GM19023 (cell line): ENCODE measurements around the gene NTNG1.

Source experiments
- ATAC-seq: cut with Tn5 transposase; IDR thresholded peaks from one replicate; pipeline ENCODE4 v1.9.1; 2021; ENCODE audit warnings: mild to moderate bottlenecking, moderate library complexity; ENCODE audit not compliant: unreplicated experiment

Gene NTNG1

GRCh38 chr1:107443860-107444259, 303.0 kb downstream of the NTNG1 start:
- ATAC-seq: no peak

DNA sequence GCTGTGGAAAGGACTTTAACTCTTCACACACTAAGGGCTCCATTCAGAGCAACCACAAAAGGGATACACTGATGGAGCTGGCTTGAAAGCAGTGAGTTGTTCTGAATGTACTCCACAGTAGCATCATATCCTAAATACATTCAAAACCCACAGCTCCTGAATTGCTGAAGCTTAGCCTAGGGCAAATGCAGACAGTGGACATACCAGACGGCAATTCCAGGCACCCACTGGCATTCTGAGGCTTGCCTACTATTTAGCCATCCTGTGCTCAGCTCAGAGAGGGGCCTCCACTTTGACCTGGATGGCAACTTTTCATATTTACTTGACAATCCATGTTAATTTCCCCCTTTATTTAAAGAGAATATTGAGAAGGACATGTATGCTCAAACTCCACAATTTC, 303.5 kb downstream of the NTNG1 start:
- ATAC-seq: no peak

- ATAC-seq: no peak
Measured at GRCh38 chr1:107449326-107449725, 308.5 kb downstream of the NTNG1 start.

- peak; percentile 77 for ATAC-seq
Measured at GRCh38 chr1:107450899-107451664, 310.2 kb downstream of the NTNG1 start.

DNA sequence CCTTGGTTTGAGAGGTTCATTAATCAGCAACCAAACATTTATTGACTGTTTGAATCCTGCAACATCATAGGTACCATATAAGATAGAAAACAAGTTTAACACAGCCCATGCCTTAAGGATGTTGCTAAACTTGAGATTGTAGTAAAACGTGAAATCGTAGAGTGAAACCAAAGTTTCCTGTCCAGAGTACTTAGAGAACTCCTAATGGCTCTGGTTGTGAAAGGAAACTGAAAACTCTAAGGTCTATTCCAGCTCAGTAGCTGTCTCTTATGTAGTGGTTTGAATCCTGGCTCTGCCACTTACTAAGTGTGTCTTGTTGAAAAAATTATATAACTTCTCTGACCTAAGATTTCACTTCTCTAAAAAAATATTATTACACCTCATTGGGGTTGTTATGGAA, 310.9 kb downstream of the NTNG1 start:
- ATAC-seq: peak; percentile 49

- no peak for ATAC-seq
Measured at GRCh38 chr1:107454791-107455190, 314.0 kb downstream of the NTNG1 start.

GRCh38 chr1:107457989-107458388, 317.1 kb downstream of the NTNG1 start:
- ATAC-seq: no peak

- ATAC-seq: peak; percentile 64
Measured at GRCh38 chr1:107459204-107459904, 318.5 kb downstream of the NTNG1 start.

DNA sequence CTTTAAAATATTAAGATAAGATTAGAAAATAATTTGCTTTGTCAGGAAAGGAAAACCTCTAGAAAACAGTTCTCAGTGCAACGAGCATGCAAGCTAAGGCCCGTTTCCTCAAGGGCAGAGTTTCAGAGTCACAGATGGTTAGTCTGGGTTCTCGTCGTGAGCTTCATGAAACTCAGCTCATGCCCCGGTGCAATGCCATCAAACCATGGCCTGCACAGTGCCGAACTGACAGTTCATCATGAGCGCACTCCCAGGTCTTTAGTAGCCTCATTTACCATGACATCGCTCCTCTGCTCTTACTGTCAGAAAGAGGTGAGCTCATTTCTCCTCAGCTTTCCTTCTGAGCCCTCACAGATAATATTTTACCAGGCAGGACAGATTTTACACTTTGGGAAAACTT, 319.2 kb downstream of the NTNG1 start:
- peak; percentile 77 for ATAC-seq

DNA sequence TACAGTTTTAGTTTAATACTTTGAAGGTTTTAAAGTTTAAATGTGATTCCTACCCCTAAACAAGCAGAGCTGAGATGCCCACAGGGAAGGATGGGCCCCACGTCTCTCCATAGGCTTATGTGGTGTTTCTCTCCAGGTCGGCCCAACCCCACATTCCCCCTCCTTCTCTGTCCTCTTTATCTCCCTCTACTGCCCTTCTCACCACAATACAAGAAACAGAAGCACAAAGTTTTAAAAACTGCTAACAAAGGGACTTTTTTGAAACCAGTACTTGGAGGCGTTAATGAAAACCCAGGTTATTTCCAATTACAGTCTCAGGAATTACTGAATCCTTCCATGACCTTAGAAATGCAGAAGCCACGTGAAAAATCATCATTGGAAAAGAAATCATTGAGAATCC, 324.0 kb downstream of the NTNG1 start:
- no peak for ATAC-seq

- ATAC-seq: no peak
Measured at GRCh38 chr1:107467286-107467685, 326.4 kb downstream of the NTNG1 start.

DNA sequence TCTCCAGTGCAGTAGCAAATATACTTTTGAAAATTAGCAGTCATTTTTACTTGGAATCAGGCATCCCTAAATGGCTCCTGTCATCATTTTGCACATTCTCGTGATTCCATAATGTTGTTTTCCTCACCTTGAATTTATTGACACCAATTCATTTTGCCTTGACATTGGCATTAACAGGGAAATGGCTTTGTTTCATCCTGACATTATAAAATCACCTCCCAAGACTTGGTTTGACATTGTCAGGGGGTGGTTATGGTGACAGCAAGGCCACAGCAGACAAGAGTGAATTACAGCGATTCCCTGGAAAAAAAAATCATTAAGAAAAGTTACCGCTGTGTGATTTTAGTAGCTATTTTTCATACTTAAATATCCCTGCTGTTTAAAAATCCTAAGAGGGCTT, 327.0 kb downstream of the NTNG1 start:
- no peak for ATAC-seq

- peak; percentile 39 for ATAC-seq
Measured at GRCh38 chr1:107473065-107473464, 332.2 kb downstream of the NTNG1 start.

- peak; percentile 73 for ATAC-seq
Measured at GRCh38 chr1:107474877-107475612, 334.2 kb downstream of the NTNG1 start.

DNA sequence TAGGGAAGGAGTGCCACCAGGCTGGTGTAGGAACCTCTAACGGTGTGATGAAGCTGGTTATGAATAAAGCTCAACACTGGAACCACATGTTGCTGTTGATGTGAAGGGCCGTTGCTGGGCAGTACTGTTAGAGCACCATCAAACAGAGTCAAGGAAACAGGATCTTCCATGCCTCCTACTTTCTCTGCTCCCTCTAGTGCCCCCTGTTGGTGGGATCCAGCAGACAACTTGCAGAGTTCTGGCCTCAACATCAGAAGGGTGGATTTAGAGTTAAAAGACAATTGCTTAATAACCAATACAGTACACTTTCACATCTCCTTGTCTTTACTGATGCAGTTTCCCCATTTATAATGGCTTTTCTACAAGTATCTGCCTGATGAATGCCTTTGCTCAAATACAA, 336.4 kb downstream of the NTNG1 start:
- no peak for ATAC-seq

GRCh38 chr1:107479865-107480350, 339.1 kb downstream of the NTNG1 start:
- no peak for ATAC-seq

GRCh38 chr1:107480548-107481415, 339.9 kb downstream of the NTNG1 start:
- peak; percentile 89 for ATAC-seq

DNA sequence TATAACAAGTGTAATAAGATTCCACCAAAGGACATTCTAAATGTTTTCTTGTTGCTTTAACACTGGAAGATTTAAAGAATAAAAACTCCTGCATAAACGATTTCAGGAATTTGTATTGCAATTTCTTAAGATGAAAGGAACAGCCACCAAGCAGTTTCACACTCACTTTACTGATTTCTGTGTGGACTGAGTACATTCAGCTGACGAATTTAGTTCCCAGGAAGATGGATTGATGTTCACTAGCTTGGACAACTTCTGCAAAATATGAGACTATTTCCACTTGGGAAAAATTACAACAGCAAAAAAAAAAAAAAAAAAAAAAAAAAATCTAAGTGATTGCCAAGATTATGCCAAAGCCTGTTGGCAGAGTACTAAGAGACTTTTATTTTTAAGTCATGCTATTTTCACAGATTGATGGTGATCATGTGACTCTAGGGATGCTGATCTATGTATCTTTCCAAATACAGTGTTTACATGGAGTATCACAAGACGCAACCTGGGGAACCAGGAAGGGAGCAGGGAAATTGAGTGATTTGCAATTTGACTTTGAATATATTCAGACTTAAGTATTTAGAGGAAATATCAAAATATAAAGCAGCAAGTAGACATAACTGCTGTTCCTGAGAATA, 341.0 kb downstream of the NTNG1 start:
- no peak for ATAC-seq

GRCh38 chr1:107483949-107484348, 343.1 kb downstream of the NTNG1 start:
- ATAC-seq: no peak

- ATAC-seq: no peak
Measured at GRCh38 chr1:107486349-107486748, 345.5 kb downstream of the NTNG1 start.
